ENCODE data around the gene ECEL1.
A peak's percentile ranks its signal among the peaks of the same experiment; 100 is the strongest.
"Not testable (repeated sequence)": the region's sequence is repeated elsewhere in the genome, so short reads cannot be mapped to it uniquely, and the experiment has no call there.

The ECEL1 gene

DNA sequence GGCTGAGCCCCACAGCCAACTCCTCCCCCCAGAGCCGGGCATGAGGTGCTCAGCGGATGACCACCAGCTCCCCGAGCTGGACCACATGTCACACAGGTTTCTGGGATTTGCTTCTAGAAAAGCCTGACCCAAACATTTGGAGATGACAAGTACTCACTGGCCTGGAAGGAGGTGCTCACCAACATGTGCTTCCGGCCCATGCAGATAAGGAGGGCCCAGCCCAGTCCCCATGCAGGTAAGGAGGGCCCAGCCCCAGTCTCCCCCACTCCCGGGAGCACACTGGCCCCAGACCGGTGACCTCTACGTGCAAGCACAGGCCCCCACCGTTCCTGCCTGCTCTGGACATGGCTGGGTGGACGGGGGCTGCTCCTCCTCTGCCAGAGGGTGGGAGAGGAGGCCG is 45.7 kb downstream of the ECEL1 start:
- not testable (repeated sequence) for DNase-seq (ENCODE audit: low read depth in 2 of 2)

DNA sequence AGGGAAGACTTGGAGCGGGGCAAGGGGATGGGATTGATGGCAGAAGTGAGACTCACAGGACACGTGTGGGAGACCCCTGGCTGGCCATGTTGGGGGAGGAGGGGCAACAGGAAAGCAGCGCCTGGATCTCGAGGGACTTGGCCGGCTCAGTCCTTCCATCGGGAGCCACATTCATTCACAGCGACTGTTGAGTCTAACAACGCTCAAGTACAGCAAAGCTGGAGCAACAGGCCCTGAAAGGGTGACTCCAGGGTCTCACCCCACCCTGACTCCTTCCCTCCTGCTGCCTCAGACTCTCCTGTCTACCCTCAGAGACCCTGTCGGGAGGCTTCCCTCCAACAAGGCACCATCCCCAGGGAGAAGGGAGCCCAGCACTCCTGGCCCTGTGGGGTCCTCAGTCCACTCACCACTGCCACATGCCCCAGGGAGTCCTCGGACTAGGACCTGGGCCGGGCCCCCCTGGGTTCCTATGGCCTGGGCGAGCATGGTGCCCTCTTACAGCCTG is 46.4 kb downstream of the ECEL1 start:
- no peak for DNase-seq (ENCODE audit: low read depth in 2 of 2)

DNA sequence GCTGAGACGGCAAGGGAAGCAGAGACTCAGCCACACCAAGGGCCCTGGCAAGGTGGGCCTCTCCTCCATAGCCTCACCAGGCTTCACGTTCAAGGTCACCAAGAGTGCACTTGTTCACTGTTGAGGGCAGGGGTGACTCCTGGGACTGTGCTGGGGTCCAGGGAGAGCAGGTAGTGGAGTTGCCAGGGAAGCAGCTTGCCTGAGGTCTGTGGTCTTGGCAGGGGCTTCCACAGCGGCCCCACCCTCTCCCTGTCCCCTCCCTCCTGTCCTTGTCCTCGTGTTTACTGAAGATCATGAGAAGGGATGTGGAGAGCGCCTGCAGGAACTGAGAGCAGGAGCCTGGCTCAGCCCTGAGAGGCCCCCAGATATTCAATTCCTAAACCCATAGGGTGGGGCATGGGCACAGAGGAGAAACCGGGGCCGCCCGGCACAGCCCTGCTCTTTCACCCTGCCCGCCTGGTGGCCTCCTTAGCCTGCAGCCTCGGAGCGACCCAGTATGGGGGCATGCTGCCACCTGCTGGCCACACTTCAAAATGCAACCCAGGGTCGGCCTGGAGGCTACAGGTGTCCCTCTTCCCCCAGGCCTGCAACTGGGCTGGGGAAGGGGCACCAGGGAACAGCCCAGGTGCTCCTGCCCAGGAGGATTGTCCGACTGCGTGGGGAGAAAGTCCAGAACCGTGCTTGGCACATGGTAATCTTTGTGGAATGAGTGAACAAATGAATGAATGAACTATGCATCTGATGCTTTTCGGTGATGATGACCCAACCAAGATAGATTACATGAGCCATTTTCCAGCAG is 47.2 kb downstream of the ECEL1 start:
- peak; percentile 69 to 90 for DNase-seq (ENCODE audit: low read depth in 2 of 2)

DNA sequence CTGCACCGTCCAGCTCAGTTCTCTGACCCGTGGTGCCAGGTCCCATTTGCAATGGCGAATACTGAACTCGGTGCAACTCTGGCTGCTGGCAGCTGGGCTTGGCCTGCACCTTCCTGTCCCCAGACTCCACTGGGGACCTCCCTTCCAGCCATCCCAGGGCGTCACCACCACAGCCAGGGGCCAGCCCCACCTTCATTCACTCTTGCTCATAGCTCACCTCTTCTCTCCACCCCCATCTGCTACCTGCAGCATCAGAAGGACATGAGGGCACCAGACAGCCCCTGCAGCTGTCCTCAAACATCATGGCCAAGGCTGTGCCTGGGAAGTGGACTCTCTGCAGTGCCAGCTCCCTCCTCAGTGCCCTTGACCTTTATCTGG is 47.9 kb downstream of the ECEL1 start:
- DNase-seq (ENCODE audit: low read depth in 2 of 2): no peak

DNA sequence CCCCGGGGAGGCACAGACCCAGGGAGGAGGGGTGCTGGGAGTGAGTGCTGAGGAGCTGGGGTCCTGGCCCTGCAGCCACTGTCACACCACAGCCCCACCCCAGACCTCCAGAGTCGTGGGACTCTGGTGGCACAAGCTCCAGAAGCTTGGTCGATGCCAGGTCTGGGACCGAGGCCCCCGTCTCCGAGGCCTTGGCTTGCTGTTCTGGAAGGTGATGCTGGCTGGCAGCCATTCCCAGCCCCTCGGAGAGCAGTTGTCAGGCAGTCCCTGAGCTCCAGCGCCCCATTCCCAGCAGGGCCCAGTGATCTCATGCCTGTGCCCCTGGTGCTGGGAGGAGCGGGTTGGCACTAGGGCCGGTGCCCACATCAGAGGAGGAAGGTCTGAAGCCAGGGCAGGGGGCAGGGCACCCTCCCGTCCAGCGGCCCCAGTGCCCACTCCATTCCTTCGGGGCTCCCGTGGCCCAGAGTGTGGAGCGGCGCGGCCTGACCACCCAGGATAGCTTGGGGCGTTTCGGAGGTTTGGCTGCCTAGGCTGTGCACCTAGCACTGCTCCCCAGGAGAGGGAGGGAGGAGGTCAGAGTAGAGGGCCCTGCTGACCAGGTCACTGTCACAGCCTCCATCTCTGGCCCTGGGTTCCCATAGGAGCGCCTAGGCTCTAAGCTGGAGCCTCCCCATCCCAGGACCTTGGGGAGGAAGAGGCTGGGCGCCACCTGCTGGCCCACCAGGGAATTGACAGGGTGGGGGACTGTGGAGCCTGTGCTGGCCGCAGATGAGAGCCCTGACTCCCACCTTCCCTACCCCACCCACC is 48.5 kb downstream of the ECEL1 start:
- DNase-seq (ENCODE audit: low read depth in 2 of 2): peak in 1 of 2 donors; percentile 20

DNA sequence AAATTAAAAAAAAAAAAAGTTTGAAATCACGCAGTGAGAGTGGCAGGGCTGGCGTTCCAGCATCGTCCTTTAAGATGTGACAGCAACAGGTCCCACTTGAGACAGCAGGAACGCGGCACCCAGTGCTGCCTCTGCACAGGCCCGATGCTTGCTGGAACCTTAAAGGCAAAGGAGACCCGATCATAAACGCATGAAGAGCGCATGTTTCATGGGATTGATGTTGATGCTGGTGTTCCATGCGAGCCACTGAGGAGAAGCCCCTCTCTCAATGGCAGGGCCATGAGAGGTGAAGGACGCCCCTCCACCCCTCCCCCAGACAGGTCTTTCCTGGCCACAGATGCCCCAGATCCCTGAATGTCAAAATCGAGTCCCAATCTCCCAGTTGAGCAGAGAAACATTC is 49.5 kb downstream of the ECEL1 start:
- no peak for DNase-seq (ENCODE audit: low read depth in 2 of 2)

DNA sequence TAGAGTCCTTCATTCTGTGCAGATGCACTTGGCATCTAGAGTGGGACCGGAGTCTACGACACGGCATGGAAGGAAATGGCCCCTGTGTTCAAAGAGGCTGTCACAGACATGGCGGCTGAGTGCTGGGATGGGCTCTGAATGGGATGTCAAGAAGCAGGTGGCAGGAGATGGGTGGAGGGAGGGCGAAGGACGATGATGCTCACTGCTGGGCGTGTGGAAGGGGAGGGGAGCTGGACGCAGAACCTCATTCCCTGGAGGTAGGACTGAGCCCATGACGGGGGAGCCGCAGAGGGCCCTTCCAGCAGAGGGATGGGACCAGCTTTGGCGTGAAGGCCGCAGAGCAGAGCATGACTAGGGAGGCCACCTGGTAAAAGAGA is 50.5 kb downstream of the ECEL1 start:
- no peak for DNase-seq (ENCODE audit: low read depth in 2 of 2)

DNA sequence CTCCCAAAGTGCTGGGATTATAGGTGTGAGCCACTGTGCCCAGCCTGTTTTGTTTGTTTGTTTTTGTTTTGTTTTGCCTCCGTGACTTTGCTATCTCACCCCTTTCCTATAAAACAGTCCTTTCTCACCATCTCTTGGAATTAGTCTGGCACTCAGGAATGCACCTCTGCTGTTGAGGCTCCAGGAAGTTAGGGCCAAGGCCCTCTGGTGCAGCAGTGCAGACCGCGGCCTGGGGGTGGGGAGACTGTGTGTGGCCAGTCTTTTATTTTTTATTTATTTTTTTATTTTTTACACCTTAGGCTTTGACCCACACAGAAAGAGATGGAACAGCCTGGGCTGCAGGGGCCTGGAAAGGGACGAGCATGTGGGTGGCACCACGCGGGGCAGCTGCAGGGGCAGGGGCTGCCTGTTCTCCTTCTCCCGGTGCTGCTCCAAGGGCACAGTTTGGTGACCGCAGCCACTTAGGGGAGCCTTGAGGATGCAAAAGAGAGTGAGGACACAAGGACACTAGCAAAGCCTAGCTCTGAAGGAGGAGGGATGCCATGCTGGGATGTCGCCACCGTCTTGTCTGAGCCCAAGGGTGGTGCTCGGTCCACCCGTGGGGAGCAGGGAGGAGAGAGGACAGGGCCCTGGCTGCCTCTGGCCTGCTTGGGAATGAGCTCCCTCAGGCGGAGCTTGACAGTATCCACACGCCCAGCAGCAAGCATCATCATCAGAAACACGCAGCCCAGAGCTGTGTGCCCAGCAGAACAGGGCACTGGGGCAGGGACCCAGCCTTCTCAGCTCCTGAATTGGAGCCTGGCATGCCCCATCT is 51.0 kb downstream of the ECEL1 start:
- DNase-seq (ENCODE audit: low read depth in 2 of 2): no peak

DNA sequence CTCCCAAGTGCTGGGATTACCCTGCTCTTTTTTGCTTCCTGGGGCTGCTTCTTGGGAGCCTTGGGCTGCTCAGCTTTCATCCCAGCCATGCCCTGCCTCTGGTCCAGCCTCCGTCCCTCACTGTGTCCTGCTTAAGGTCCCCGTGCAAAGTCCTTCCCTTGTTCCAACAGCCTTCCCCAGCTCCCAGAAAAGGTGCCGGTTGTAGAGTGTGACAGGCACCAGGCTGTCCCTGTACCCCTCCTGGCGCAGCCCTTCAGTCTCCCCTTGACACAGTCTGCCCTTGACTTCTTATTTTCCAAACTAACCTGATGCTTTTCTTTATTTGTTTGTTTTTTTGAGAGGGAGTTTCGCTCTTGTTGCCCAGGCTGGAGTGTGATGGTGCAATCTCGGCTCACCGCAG is 51.8 kb downstream of the ECEL1 start:
- DNase-seq (ENCODE audit: low read depth in 2 of 2): no peak

DNA sequence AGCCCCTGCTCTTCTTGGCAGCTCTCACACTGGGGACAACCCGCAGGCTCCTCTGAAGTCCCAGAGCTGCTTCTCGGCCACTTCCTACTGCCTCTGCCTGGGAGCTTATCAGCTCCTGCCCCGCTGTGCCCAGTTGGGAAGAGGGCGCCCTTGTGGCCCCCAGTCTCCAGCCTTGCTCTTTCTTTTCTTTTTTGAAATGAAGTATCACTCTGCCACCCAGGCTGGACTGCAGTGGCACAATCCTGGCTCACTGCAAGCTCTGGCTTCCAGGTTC is 52.3 kb downstream of the ECEL1 start:
- DNase-seq (ENCODE audit: low read depth in 2 of 2): no peak

DNA sequence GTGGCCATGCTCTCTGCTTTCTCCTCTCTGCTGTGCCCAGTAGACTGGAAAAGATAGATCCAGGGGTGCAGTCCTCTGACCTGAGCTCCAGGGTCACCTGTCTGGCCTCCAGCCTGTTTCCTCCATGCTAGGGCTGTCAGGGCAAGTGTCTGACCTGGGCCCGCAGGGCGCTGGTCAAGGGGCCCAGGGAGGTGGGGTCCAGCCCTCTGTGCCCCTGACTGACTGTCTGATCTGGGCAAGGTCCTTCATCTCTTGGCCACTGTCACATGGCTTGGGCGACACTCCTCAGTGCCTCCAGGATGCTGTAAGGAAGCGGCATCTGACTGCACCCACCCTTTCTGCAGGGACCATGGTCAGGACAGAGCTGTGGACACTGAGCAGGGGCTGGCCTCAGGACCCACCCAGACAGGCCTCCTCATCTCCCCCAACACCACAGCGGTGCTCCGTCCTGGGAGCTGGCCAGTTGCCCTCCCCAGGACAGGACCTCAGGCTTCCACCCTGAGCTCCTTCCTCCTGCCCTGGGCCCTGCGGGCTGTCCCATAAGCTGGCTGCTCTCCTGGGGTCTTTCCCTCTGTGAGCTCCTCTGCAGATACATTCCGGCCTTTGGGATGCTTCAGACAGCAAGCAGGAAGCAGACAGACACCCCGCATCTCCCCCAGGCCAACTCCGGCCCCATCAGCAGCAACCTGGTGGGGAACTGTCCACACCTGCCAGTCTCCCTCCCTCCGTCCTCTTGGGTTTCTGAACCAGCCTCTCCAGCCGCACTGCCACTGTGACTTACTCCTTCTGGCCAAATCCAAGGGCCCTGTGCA is 52.9 kb downstream of the ECEL1 start:
- no peak for DNase-seq (ENCODE audit: low read depth in 2 of 2)

DNA sequence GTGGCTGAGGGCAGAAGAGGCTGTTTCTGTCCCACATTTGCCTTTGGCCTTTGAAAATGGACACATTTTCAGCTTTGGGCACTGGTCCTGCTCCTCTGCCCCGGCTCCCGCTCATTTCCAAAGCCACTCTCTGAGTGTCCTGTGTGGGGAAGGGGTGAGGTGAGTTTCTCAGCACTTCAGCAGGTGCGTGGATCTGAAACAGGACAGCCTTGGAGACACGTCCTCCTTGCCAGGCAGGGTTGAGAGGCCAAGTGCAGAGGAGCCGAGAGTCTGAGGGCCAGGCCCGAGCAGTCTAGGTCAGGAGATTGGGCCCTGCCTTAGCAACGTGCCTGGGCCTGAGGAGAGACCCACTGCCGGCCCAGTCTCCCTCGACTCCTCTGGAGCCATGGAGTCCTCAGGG is 53.5 kb downstream of the ECEL1 start:
- DNase-seq (ENCODE audit: low read depth in 2 of 2): no peak

DNA sequence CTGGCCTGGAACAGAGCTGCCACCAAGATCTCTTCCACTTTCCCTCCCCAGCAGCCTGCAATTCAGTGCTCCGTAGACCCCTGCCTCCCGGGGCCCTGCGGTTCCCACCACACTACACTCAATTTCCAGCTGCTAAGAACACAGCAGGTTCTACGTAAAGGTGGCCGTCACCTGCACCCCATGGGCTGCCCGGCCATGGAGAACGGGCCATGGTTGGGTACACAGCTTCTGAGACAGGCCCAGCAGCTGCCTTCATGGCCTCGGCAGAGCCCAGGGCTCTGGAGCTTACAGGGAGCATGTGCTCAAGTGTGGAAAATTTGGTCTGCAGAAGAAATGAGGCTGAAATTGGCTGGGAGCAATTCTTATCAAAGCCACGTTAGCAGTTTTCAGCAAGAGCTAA is 54.0 kb downstream of the ECEL1 start:
- DNase-seq (ENCODE audit: low read depth in 2 of 2): not testable (repeated sequence)

DNA sequence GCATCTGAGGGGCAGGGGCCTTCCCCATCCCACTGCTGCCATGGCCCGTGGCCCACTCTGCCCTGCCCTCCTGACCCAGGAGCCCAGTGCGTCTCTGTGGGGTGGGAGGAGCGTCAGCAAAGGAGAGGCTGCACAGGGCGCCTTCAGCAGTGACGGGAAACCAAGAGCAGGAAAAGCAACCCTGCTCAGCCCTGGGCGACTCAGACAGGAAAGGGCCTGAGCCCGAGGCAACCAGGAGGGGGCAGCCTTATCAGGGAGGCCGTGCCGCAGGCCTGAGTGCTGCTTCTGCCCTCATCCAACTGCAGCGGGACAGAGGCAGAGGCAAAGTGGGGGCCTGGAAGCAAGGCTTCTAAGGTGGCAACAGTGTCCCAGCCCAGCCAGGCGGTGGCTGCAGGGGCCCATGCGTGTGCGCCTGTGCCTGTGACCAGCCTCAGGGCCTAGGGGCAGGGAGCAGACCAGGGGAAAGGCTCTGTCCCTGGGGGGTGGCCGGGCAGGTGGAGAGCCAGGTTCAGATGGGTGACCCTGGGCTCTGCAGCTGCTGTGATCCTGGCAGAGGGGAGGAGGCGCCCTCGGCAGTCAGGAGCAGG is 54.9 kb downstream of the ECEL1 start:
- DNase-seq (ENCODE audit: low read depth in 2 of 2): no peak

DNA sequence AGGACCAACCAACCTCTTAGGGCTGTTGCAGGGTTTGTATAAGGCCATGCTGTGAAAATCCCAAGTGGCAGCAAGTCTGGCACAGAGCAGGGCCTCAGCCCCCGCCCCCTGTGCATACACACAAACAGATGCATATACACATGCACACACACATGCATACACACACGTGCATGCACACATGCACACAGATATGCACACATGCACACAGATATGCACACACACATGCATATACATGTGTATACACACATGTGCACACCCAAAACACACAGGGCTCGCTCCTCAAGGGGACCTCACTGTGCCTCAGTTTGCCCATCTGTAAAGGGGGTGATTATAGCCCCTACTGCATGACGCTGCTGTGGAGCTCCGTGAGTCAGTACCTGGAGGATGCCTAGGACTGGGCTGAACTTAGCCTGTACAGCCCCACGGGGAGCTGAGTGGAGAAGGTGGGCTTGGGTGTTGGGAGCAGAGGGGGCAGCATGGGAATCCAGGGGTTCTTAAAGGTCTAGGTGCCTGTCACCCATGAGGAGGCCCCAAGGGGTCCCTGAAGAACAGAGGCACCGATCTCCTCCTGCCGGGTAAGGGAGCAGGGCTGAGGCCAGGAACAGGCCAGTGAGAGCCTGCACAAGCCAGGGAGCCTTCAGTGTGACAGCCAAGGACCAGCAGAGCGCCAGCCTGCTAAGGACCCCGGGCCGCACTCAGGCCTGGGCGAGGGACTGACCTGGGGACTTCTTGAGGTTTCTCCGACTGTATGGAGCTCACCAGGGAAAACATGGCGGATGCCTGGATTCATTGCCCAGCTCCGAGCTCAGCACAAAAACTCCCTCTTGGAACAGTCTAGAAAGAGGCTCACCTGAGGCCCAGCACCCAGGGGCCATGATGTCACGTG is 55.7 kb downstream of the ECEL1 start:
- DNase-seq (ENCODE audit: low read depth in 2 of 2): no peak
